ENCODE measurements around the gene PIK3CG.

DNA sequence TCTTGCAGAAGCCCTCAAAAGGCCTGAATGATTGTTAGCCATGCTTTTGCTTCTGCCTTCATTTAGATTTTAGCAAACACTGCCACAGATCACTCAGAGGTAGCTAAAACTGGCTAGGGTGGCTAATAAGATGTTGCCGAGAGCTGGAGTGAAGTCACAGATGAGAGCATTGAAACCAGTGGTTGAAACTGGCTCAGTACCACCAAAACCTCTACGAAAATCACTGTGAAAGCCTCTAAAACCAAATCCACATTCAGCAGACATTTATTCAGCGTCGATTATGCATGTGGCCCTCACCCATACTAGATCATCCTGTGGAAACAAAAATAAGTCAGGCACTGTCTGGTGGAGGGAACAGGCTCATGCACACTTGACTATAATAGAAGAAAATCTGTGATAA is 50.8 kb downstream of the PIK3CG start:
- TF ChIP-seq SUZ12 (IDR thresholded peaks at IDR 0.05; ENCODE audit: extremely low read depth, insufficient read depth, insufficient read length): no peak
- no peak for TF ChIP-seq YY1 (IDR thresholded peaks at IDR 0.05; ENCODE audit: insufficient read depth, insufficient read length)
- no peak for TF ChIP-seq ZNF274 (IDR thresholded peaks at IDR 0.05; ENCODE audit: low read depth, low read length)

All from NT2/D1 (cell line).